Stomach (tissue), 19 donors: ENCODE results near the gene PKIB. TPM values are rescaled to one million over a fixed set of nuclear protein-coding genes. Genes with fewer than 3 reads are reported as not detected.

ENCODE experiments used
- DNase-seq, 2 donors: peaks; one replicate each; pipeline versions ENCODE4 v3.0.0 to v3.0.0-alpha.2; 2013 to 2019
- H3K27ac ChIP-seq, 5 donors: fragments of 200-600 bp in 4 of 5; sonication (generic) in 4 of 5; one replicate each; pipeline ENCODE4 v1.5.1; 2013 to 2019; ENCODE audit warnings: mild to moderate bottlenecking in 1 of 5, moderate library complexity in 1 of 5
- H3K27me3 ChIP-seq, 3 donors: fragments of 200-600 bp; sonication (generic); one replicate each; pipeline ENCODE4 v1.5.1; 2017 to 2019; ENCODE audit warnings: mixed run types in 1 of 3
- H3K36me3 ChIP-seq, 4 donors: fragments of 200-600 bp; sonication (generic); 1 replicate in 3 of 4; 2 replicates in 1 of 4; pipeline ENCODE4 v1.5.1; 2016 to 2019
- H3K4me1 ChIP-seq, 4 donors: fragments of 200-600 bp; sonication (generic); one replicate each; pipeline ENCODE4 v1.5.1; 2016 to 2019
- H3K4me3 ChIP-seq, 4 donors: fragments of 200-600 bp; sonication (generic) in 3 of 4; one replicate each; pipeline ENCODE4 v1.5.1; 2016 to 2019; ENCODE audit warnings: mild to moderate bottlenecking in 1 of 4
- H3K9me3 ChIP-seq, 4 donors: fragments of 200-600 bp; sonication (generic); one replicate each; pipeline ENCODE4 v1.5.1; 2016 to 2019
- CTCF ChIP-seq, 7 experiments: fragments of 450-650 bp in 4 of 7; fragments of 200-600 bp in 3 of 7; sonication (generic) in 3 of 7; IDR thresholded peaks; one replicate each; pipeline ENCODE4 v1.5.1; 2016 to 2019; ENCODE audit warnings: antibody characterized with exemption in 7 of 7, control low read depth in 2 of 7, mild to moderate bottlenecking in 1 of 7
- EP300 ChIP-seq: sonication (generic); formaldehyde crosslinking; IDR thresholded peaks from one replicate; pipeline ENCODE4 v1.6.1; 2017; ENCODE audit warnings: antibody characterized with exemption
- POLR2A ChIP-seq, 4 donors: fragments of 450-650 bp; IDR thresholded peaks; one replicate each; pipeline ENCODE4 v1.6.1; 2016; ENCODE audit warnings: antibody characterized with exemption in 4 of 4, control low read depth in 2 of 4, mild to moderate bottlenecking in 1 of 4, moderate library complexity in 1 of 4
- POLR2AphosphoS5 ChIP-seq, 3 donors: sonication (generic); formaldehyde crosslinking; IDR thresholded peaks; one replicate each; pipeline ENCODE4 v1.6.1; 2016; ENCODE audit warnings: antibody characterized with exemption in 3 of 3
- WGBS, 5 donors: extraction: QIAGEN DNeasy Blood & Tissue Kit in 3 of 5; methylation state at CpG; one replicate each; pipeline versions ENCODE4 v1.1.5 to v1.1.7; 2013 to 2018; 5-methylcytosine and 5-hydroxymethylcytosine counted together
- intact Hi-C: fragments of 100-400 bp; cut with DNase I; formaldehyde crosslinking; loops from one replicate; pipeline ENCODE4 v1.15.1; 2023; ENCODE audit warnings: low total_unique reads
- long read RNA-seq, 10 donors: transcript quantifications; one replicate each; lab custom pipeline, GENCODE V29; 2026
- polyA plus RNA-seq, 3 donors: library from polyadenylated mRNA; stranded (reverse); fragments of 200-250 nt; gene quantifications; one replicate each; pipeline ENCODE4 v1.2.3, GENCODE V29; 2013
- total RNA-seq, 5 donors: library from RNA; depleted of rRNA; stranded (reverse); fragments of >200 nt; gene quantifications; one replicate each; pipeline versions ENCODE4 v1.1.0 to v1.2.3, GENCODE V29; 2014 to 2016
- donor health status: healthy with polysubstance abuse.
- donor health status: Bipolar disorder and iron deficiency.
- donor health status: healthy.

Gene PKIB
- total RNA-seq, result 10 to 100 TPM in 4 of 5 donors, 1 to 10 TPM in 1; 7.6 to 61.1 (median 20.3) TPM
- polyA plus RNA-seq, result 100 to 1,000 TPM in 1 of 3 donors, 10 to 100 TPM in 2; 17.2 to 128 (median 32.6) TPM
- long read RNA-seq, donor 1, result 0 reads
- long read RNA-seq, donor 2, partial matches to known transcripts, result 0 of 6 reads
- long read RNA-seq, donor 2, other reads (novel, unspliced or antisense), result 0 of 6 reads
- long read RNA-seq, donor 3, partial matches to known transcripts, result 0 of 2 reads
- long read RNA-seq, donor 3, other reads (novel, unspliced or antisense), result 0 of 2 reads
- long read RNA-seq, donor 4, partial matches to known transcripts, result 0 of 1 reads
- long read RNA-seq, donor 4, other reads (novel, unspliced or antisense), result 0 of 1 reads
- long read RNA-seq, donor 5, partial matches to known transcripts, result 0 of 2 reads
- long read RNA-seq, donor 5, other reads (novel, unspliced or antisense), result 0 of 2 reads
- long read RNA-seq, donor 6, transcript PKIB-205 (5 exons, 1,398 nt), result major isoform, 7 of 7 reads
- long read RNA-seq, donor 6, partial matches to known transcripts, result 0 of 7 reads
- long read RNA-seq, donor 6, other reads (novel, unspliced or antisense), result 0 of 7 reads
- long read RNA-seq, donor 7, transcript PKIB-205 (5 exons, 1,398 nt), result major isoform, 7 of 9 reads
- long read RNA-seq, donor 7, partial matches to known transcripts, result 0 of 9 reads
- long read RNA-seq, donor 7, other reads (novel, unspliced or antisense), result 0 of 9 reads
- long read RNA-seq, donor 8, partial matches to known transcripts, result 0 of 4 reads
- long read RNA-seq, donor 8, other reads (novel, unspliced or antisense), result 0 of 4 reads
- long read RNA-seq, donor 9, result 0 reads
- long read RNA-seq, donor 10, partial matches to known transcripts, result 0 of 4 reads
- long read RNA-seq, donor 10, other reads (novel, unspliced or antisense), result 0 of 4 reads

DNA sequence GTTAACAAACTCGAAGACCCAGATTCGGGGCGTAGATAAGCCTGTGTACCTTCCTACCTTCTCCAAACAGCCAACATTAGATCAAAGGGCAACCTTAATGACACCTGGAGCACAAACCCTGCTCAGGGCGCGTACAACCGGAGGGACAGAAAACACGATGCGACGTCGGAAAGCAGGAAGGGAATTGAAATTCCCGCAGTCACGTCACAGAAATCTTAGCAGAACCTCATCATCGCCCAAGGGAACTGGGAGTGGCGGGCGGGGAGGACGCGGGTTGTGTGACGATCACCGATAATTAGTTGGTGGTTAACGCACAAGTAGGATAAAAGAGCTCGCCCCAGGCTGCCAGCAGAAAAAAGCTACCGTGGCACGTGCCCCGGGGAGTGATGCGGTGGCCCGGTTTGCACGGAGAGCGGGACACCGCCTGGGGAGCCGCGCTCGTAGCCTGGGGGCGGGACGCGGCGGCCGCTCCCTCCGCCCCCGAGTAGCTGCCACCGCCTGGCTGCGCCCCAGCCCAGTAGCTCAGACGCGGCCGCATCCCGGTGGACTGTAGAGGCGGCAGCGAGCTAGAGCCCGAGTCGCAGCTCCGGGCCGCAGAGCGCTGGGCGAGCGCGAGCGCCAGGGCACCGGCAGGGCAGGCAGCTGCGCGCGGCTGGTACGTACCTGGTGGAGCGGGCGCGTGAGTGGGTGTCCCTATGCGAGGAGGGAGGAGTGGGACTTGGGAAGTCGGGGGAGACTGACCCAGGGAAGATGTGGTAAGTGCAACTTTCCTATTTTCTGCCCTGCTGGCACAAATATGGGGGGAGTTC lies at the start of gene PKIB:
PKIB (plus strand) TSS at position 525 of the 809 bp plus-strand sequence. CDS start 107,390 bp downstream, outside the sequence.
- H3K4me1 ChIP-seq, result peaks cover 9 to 23% (median 15%) of the 10 kb centered on the region in 4 donors
- H3K9me3 ChIP-seq, result no peaks in the 10 kb centered on the region
- intact Hi-C loops, result no loop called here
- peak within 1 kb of the TSS; percentile 79 to 93 (median 81) for H3K27ac ChIP-seq
- peak within 1 kb of the TSS; percentile 49 to 61 (median 56) for H3K4me3 ChIP-seq
- H3K27me3 ChIP-seq, result peaks cover 0 to 19% (median 8%) of the 10 kb centered on the region in 3 donors
- TF ChIP-seq POLR2A (IDR thresholded peaks at IDR 0.05) (peak in 1 of 4 donors; percentile 81), POLR2AphosphoS5 (IDR thresholded peaks at IDR 0.05) (peak in 2 of 3 donors; percentile 88 to 93), CTCF (IDR thresholded peaks at IDR 0.05) (peak in 2 of 7 experiments; percentile 6 to 35), EP300 (no peak)
- H3K36me3 ChIP-seq, result no peaks in the 10 kb centered on the region
- 0 to 2% (median 1%) methylated on average over 45 to 66 of the region's 66 CpGs for WGBS, 5 donors
- DNase-seq, result peak; percentile 90 to 94

GRCh38 chr6:122563364-122564052 lies 46.7 kb upstream of the PKIB start:
- Histone ChIP-seq H3K9me3 (peaks cover 0 to 6% (median 4%) of the 10 kb centered on the region in 4 donors), H3K36me3 (no peaks in the 10 kb centered on the region), H3K4me3 (peak overlapping the region in 1 of 4 donors; percentile 18), H3K27me3 (no peaks in the 10 kb centered on the region), H3K4me1 (peaks cover 0 to under 1% (median 0%) of the 10 kb centered on the region in 4 donors), H3K27ac (no peak overlapping the region)
- 59 to 87% (median 72%) methylated on average over 7 to 8 of the region's 8 CpGs for WGBS, 5 donors
- TF ChIP-seq POLR2AphosphoS5 (IDR thresholded peaks at IDR 0.05) (no peak), EP300 (no peak), POLR2A (IDR thresholded peaks at IDR 0.05) (no peak), CTCF (IDR thresholded peaks at IDR 0.05) (no peak)
- no peak for DNase-seq
- intact Hi-C loops, result no loop called here

DNA sequence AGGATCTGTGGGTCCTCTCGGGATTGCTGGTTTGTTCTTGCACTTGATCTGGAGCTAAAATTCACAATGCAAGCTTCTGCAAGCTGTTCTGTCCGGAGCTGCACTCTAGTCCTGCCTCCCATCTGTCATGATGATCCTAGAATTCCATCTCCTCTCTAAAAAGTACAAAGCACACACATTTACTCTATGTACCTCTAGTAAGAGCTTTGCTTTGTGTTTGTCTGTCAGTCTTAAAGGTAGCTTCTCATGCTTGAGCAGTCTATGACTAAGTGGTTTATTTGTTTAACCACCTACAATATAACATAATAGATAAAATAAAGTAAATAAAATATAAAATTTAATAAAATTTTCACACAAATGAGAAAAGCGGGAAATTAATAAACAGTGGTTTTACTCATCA lies 46.0 kb upstream of the PKIB start:
- no peaks in the 10 kb centered on the region for H3K27me3 ChIP-seq
- H3K36me3 ChIP-seq, result no peaks in the 10 kb centered on the region
- no peak for DNase-seq
- TF ChIP-seq CTCF (IDR thresholded peaks at IDR 0.05), result no peak
- TF ChIP-seq EP300, result no peak
- TF ChIP-seq POLR2AphosphoS5 (IDR thresholded peaks at IDR 0.05), result no peak
- no peak for TF ChIP-seq POLR2A (IDR thresholded peaks at IDR 0.05)
- no peak overlapping the region for H3K27ac ChIP-seq
- peaks cover 0 to 6% (median 4%) of the 10 kb centered on the region in 4 donors for H3K9me3 ChIP-seq
- WGBS, 5 donors, result 52 to 86% (median 65%) methylated on average over 3 of the region's 3 CpGs
- peaks cover 0 to 8% (median 3%) of the 10 kb centered on the region in 4 donors for H3K4me1 ChIP-seq
- intact Hi-C loops, result no loop called here
- peak overlapping the region in 1 of 4 donors; percentile 18 for H3K4me3 ChIP-seq
